GM12872 (cell line): ENCODE measurements around the gene IL13.

Experiments used
- CTCF ChIP-seq: IDR thresholded peaks from 3 replicates; pipeline ENCODE4 v1.5.1; 2011; ENCODE audit warnings: low read depth, mild to moderate bottlenecking, low read length, moderate library complexity; ENCODE audit not compliant: insufficient read depth

Gene IL13

DNA sequence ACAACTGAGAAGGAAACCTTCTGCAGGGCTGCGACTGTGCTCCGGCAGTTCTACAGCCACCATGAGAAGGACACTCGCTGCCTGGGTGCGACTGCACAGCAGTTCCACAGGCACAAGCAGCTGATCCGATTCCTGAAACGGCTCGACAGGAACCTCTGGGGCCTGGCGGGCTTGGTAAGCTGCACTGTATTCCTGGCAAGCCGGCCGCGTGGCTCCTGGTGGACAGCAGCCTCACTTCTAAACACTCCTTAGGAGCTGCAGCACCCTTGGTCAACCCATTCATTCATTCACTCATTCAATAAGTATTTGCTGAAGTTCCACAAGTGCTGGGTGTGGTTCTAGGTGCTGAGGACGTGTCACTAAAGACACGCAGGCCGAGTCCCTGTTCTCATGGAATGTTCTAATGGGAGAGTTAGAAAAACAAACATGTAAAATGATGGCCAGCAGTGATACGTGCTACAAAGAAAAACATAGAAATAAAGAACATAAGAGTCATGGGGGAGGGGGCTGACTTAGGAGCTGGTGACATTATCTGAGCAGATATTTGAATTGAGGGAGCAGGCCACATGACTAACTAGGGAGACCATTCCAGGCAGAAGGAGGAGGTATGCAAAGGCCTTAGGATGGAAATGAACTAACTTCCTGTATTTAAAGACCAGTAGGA lies 21.9 kb downstream of the IL13 start:
- no peak for TF ChIP-seq CTCF

DNA sequence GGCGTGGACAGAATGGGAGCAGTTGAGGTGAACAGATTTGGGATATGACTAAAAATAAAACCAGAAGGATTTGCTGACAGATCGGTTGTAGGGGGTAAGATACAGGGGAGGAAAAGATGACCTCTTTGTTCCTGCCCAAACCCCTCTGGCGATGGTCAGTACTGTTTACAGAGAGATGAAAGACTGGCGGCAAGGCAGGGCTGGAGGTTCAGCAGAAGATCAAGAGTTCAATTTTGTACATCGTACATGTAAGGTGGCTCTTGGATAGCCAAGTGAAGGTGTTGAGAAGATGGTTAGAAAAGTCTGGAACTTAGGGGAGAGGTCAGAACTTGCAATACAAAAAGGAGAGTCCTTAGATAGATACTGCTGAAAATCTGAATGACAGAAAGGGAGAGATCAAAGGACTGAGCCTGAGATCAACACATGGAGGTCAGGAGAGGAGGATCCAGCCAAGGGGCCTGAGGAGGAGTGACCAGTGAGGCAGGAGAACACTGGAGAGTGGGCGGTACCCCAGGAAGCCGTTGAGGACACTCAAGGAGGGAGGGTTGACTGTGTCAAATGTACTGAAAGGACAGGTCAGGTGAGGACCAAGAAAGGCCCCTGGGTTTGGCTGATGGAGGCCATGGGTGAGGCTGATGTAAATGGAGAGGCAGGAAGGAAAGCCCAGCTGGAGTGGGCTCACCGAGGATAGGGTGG lies 23.0 kb downstream of the IL13 start:
- no peak for TF ChIP-seq CTCF

- no peak for TF ChIP-seq CTCF
These were observed 23.5 kb downstream of the IL13 start for GRCh38 chr5:132681476-132681831.

- TF ChIP-seq CTCF, result no peak
These were observed 24.0 kb downstream of the IL13 start for GRCh38 chr5:132681983-132682382.

DNA sequence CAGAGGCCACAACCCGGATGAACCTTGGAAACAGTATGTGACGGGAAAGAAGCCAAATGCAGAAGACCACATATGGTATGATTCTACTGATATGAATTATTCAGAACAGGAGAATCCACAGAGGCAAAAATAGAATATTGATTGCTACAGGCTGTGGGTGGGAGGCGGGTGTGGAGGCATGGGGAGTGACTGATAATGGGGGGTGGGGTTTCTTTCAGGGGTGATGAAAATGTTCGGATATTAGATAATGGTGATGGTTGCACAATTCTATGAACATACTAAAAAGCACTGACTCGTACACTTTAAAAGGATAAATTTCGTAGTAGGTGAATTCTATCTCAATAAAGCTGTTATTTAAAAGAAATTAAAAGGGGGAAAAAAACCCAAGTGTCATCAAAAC lies 26.5 kb downstream of the IL13 start:
- no peak for TF ChIP-seq CTCF

DNA sequence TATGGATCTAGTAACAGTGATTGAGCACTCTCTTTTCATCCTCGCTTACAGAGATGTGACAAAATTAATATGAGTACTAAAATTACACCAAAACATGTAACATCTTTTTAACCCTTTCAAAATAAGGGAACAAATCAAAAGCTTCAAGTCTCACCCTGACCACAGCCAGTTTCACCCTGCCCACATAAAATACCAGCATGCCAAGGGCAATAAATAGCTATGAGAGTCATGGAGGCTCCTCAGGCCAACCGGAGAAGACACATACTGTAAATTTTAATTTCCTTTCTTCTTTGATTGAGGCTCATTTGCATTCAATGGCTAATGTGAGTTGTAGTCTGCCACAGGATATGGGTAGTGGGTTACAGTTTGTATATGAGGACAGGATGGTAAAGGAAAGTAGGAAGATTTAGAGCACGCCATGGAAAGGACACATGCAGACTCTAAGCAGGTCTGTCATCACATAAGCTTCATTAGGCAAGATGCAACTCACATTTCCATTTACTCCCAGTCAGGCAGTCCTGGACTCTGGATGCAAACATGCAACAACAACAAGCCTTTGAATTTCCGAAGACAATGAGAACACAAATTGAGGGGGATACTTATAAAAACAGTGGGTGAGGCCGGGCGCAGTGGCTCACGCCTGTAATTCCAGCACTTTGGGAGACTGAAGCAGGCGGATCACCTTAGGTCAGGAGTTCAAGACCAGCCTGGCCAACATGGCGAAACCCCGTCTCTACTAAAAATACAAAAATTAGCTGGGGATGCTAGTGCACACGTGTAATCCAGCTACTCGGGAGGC lies 27.1 kb downstream of the IL13 start:
- TF ChIP-seq CTCF, result no peak

DNA sequence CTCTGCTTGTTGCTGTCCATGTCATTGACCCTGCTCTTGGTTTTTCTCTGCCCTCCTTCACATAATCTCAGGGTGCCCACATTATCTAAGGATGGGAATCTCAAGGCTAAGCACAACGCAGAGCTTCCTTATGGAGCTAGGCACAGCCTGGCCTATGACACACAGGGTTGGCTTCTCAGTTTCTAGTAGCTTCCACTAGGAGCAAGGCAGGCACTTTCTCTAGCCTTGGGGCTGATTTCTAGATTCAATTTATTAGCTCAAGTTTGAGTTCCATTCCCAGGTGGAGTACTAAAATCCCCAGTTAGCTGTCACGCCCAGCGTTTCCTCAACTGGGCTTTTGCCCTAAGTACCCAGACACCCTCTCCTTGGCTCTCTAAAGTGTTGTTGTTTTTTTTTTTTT lies 28.2 kb downstream of the IL13 start:
- TF ChIP-seq CTCF, result no peak
